AG04449 (cell line): Measurements from ENCODE around the gene IZUMO2.

ENCODE experiments used
- CTCF ChIA-PET: fragments of 350-600 bp; formaldehyde crosslinking; extraction: SDS; loops from one replicate; lab custom pipeline; 2021; ENCODE audit warnings: antibody characterized with exemption; lab: Yijun Ruan, JAX
- POLR2A ChIA-PET: fragments of 400-600, 350-600 bp; formaldehyde crosslinking; extraction: SDS; loops from one replicate; lab custom pipeline; 2020; ENCODE audit warnings: antibody characterized with exemption, inconsistent platforms; lab: Yijun Ruan, JAX
- DNase-seq: peaks from one replicate; pipeline ENCODE4 v3.0.0-alpha.2; 2010; ENCODE audit warnings: low read depth, low spot score
- H3K4me3 ChIP-seq: 2 replicates; pipeline ENCODE4 v1.5.1; 2011; ENCODE audit warnings: low read depth, mild to moderate bottlenecking, control low read depth, low read length
- CTCF ChIP-seq: IDR thresholded peaks from one replicate; pipeline ENCODE4 v1.5.1; 2011; ENCODE audit warnings: mild to moderate bottlenecking, moderate library complexity, low read length, control low read depth, inconsistent platforms; ENCODE audit not compliant: insufficient read depth; ENCODE audit errors: missing control alignments

Gene IZUMO2

GRCh38 chr19:50171752-50172151 lies 8.7 kb upstream of the IZUMO2 start:
- no peak for TF ChIP-seq CTCF
- no peak overlapping the region for H3K4me3 ChIP-seq
- ChIA-PET POLR2A (no interaction called here), CTCF (interaction anchor here (0.8 kb wide), 1 partner anchor 9 kb away, joined by 3 read pairs; no protein-coding TSS in a partner anchor)
- no peak for DNase-seq

GRCh38 chr19:50167314-50167721 lies 4.2 kb upstream of the IZUMO2 start:
- ChIA-PET POLR2A (no interaction called here), CTCF (no interaction called here)
- H3K4me3 ChIP-seq = no peak overlapping the region
- no peak for TF ChIP-seq CTCF
- DNase-seq = no peak

- DNase-seq = no peak
- CTCF ChIA-PET = no interaction called here
- no peak overlapping the region for H3K4me3 ChIP-seq
- POLR2A ChIA-PET = no interaction called here
- TF ChIP-seq CTCF = no peak
Observed at GRCh38 chr19:50159078-50159477, 4.0 kb downstream of the IZUMO2 start.

GRCh38 chr19:50158577-50158976 lies 4.5 kb downstream of the IZUMO2 start:
- no peak for DNase-seq
- no peak overlapping the region for H3K4me3 ChIP-seq
- CTCF ChIA-PET = no interaction called here
- no peak for TF ChIP-seq CTCF
- POLR2A ChIA-PET = no interaction called here

- no peak overlapping the region for H3K4me3 ChIP-seq
- no peak for TF ChIP-seq CTCF
- POLR2A ChIA-PET = no interaction called here
- CTCF ChIA-PET = interaction anchor here (1.0 kb wide), 1 partner anchor 8 kb away, joined by 4 read pairs; no protein-coding TSS in a partner anchor
- DNase-seq = no peak
Observed at GRCh38 chr19:50155520-50156109, 7.5 kb downstream of the IZUMO2 start.

- H3K4me3 ChIP-seq = no peak overlapping the region
- POLR2A ChIA-PET = no interaction called here
- TF ChIP-seq CTCF = no peak
- CTCF ChIA-PET = no interaction called here
- no peak for DNase-seq
Observed at GRCh38 chr19:50154529-50154928, 8.6 kb downstream of the IZUMO2 start.
